Hepatocyte (in vitro differentiated cells): ENCODE data around the gene DDX41.

Experiments used
- EZH2 ChIP-seq: fragments of 200-600 bp; sonication (generic); IDR thresholded peaks from 2 replicates; pipeline ENCODE4 v1.6.1; 2016; ENCODE audit warnings: antibody characterized with exemption, mild to moderate bottlenecking, borderline replicate concordance
- EZH2phosphoT487 ChIP-seq: fragments of 200-600 bp; sonication (generic); IDR thresholded peaks from one replicate; pipeline ENCODE4 v1.6.1; 2018; ENCODE audit warnings: antibody characterized with exemption, mild to moderate bottlenecking, low read depth, moderate library complexity; ENCODE audit not compliant: unreplicated experiment, severe bottlenecking
- TF ChIP-seq, protein P1 (sequence below): fragments of 200-600 bp; sonication (generic); IDR thresholded peaks from 2 replicates; pipeline ENCODE4 v1.5.1; 2016; ENCODE audit warnings: antibody characterized with exemption, mild to moderate bottlenecking; ENCODE audit not compliant: poor library complexity

DNA sequence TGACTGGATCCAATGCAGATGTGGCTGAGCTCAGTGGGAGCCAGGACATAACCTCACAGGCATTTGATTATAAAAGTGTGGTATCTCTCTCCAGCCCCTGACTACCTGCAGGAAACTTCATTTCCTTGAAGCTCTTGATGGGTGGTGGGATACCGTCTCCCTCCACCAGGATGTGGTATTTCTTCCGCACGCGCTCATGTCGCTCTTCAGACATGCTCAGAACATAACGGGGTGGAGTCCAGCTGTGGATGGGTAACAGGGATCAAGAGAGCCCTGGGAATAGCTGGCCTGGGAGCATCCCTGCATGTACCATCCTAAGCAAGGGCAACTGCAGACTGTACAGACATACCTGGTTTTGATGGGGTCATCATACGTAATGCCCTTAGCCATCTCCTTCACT is 1.2 kb downstream of the DDX41 start:
- TF ChIP-seq, protein P1, sequence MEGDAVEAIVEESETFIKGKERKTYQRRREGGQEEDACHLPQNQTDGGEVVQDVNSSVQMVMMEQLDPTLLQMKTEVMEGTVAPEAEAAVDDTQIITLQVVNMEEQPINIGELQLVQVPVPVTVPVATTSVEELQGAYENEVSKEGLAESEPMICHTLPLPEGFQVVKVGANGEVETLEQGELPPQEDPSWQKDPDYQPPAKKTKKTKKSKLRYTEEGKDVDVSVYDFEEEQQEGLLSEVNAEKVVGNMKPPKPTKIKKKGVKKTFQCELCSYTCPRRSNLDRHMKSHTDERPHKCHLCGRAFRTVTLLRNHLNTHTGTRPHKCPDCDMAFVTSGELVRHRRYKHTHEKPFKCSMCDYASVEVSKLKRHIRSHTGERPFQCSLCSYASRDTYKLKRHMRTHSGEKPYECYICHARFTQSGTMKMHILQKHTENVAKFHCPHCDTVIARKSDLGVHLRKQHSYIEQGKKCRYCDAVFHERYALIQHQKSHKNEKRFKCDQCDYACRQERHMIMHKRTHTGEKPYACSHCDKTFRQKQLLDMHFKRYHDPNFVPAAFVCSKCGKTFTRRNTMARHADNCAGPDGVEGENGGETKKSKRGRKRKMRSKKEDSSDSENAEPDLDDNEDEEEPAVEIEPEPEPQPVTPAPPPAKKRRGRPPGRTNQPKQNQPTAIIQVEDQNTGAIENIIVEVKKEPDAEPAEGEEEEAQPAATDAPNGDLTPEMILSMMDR: no peak
- no peak for TF ChIP-seq EZH2phosphoT487
- TF ChIP-seq EZH2: no peak
